ENCODE data around the gene RPS6KB1.

DNA sequence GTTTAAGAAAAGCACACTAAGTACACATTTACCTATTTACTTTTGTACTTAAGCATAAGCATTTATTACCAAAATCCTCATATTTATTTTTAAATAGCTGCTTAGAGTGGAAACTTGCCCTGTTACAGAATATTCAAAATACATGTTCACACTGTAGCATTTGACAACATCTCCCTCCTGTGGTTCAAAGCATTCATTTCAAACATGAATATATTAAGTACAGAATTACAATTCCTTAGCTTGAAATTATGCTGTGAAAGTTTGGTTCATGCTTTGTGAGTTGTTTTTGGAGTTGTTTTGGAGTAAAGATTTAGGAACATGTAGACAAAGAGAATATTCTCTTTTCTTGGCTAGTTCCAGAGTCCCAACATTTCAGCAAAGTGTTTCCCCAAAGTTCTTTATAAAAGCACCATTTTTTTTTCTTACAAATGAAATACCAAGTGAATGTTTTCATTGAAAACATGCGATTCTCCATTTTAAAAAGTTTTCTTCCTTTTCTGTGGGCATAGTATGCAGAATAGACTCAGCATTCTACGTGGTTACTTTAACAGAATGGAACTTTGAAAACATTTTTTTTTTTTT, 33.4 kb upstream of the RPS6KB1 start:
- TF ChIP-seq, protein P1, sequence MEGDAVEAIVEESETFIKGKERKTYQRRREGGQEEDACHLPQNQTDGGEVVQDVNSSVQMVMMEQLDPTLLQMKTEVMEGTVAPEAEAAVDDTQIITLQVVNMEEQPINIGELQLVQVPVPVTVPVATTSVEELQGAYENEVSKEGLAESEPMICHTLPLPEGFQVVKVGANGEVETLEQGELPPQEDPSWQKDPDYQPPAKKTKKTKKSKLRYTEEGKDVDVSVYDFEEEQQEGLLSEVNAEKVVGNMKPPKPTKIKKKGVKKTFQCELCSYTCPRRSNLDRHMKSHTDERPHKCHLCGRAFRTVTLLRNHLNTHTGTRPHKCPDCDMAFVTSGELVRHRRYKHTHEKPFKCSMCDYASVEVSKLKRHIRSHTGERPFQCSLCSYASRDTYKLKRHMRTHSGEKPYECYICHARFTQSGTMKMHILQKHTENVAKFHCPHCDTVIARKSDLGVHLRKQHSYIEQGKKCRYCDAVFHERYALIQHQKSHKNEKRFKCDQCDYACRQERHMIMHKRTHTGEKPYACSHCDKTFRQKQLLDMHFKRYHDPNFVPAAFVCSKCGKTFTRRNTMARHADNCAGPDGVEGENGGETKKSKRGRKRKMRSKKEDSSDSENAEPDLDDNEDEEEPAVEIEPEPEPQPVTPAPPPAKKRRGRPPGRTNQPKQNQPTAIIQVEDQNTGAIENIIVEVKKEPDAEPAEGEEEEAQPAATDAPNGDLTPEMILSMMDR (IDR thresholded peaks at IDR 0.05): no peak
- TF ChIP-seq POLR2A (IDR thresholded peaks at IDR 0.05): no peak
